ENCODE data around the gene GALNT10.

GALNT10 gene

GRCh38 chr5:154248691-154249090, 58.2 kb downstream of the GALNT10 start:
- Histone ChIP-seq H3K23ac (ENCODE audit: low read length) (no peak overlapping the region), H3K79me2 (ENCODE audit: control insufficient read depth, insufficient read depth, low read length, poor library complexity) (peaks cover 3% of the 10 kb centered on the region), H4K8ac (ENCODE audit: low read depth, low read length) (no peak overlapping the region), H3K14ac (ENCODE audit: low read length) (no peak overlapping the region), H3K79me1 (ENCODE audit: low read length) (peaks cover 13% of the 10 kb centered on the region), H2AK5ac (ENCODE audit: low read length) (no peak overlapping the region), H3K27me3 (ENCODE audit: insufficient read depth, low read length) (no peaks in the 10 kb centered on the region), H3K4me1 (ENCODE audit: control insufficient read depth in 1 of 2, insufficient read depth in 2 of 2, low read length in 2 of 2) (peaks cover 14 to 28% of the 10 kb centered on the region in 2 experiments), H3K4ac (ENCODE audit: low read depth, low read length) (no peak overlapping the region), H2AFZ (ENCODE audit: insufficient read depth, low read length, poor library complexity) (no peak overlapping the region), H4K12ac (ENCODE audit: low read depth, low read length) (no peak overlapping the region), H2BK5ac (ENCODE audit: low read depth, low read length, poor library complexity) (no peak overlapping the region), H3K4me2 (ENCODE audit: low read length) (no peak overlapping the region), H3K27ac (ENCODE audit: low read depth, low read length) (no peak overlapping the region), H4K91ac (ENCODE audit: low read depth, low read length) (no peak overlapping the region), H3K18ac (ENCODE audit: low read length) (no peak overlapping the region), H3K9me3 (ENCODE audit: insufficient read depth, low read depth, low read length) (no peaks in the 10 kb centered on the region), H3K36me3 (ENCODE audit: control insufficient read depth in 1 of 2, insufficient read depth in 2 of 2, low read length in 2 of 2) (no peaks in the 10 kb centered on the region), H3K4me3 (ENCODE audit: low read depth, low read length) (no peak overlapping the region), H2BK120ac (ENCODE audit: insufficient read depth, low read length, poor library complexity) (no peak overlapping the region), H3K9ac (ENCODE audit: low read length) (no peak overlapping the region), H2BK12ac (ENCODE audit: low read length) (no peak overlapping the region)
- no CpG with 5 or more reads among the region's 2 CpGs for WGBS (ENCODE audit: extremely low coverage, insufficient coverage, insufficient read length)
- DNase-seq, result peak; percentile 63 to 81

- no peaks in the 10 kb centered on the region for H3K27me3 ChIP-seq (ENCODE audit: insufficient read depth, low read length)
- H3K18ac ChIP-seq (ENCODE audit: low read length), result peak overlapping the region; percentile 68
- H3K36me3 ChIP-seq (ENCODE audit: control insufficient read depth in 1 of 2, insufficient read depth in 2 of 2, low read length in 2 of 2), result no peaks in the 10 kb centered on the region
- DNase-seq, result no peak
- peaks cover 17% of the 10 kb centered on the region for H3K79me1 ChIP-seq (ENCODE audit: low read length)
- H3K4me1 ChIP-seq (ENCODE audit: control insufficient read depth in 1 of 2, insufficient read depth in 2 of 2, low read length in 2 of 2), result peaks cover 15 to 28% of the 10 kb centered on the region in 2 experiments
- H3K4me2 ChIP-seq (ENCODE audit: low read length), result no peak overlapping the region
- no peak overlapping the region for H2AFZ ChIP-seq (ENCODE audit: insufficient read depth, low read length, poor library complexity)
- peak overlapping the region; percentile 91 for H3K27ac ChIP-seq (ENCODE audit: low read depth, low read length)
- peaks cover 3% of the 10 kb centered on the region for H3K79me2 ChIP-seq (ENCODE audit: control insufficient read depth, insufficient read depth, low read length, poor library complexity)
- peak overlapping the region; percentile 72 for H2AK5ac ChIP-seq (ENCODE audit: low read length)
- no CpG with 5 or more reads among the region's 3 CpGs for WGBS (ENCODE audit: extremely low coverage, insufficient coverage, insufficient read length)
- H2BK5ac ChIP-seq (ENCODE audit: low read depth, low read length, poor library complexity), result peak overlapping the region; percentile 68
- H3K4ac ChIP-seq (ENCODE audit: low read depth, low read length), result peak overlapping the region; percentile 52
- peak overlapping the region; percentile 48 for H2BK120ac ChIP-seq (ENCODE audit: insufficient read depth, low read length, poor library complexity)
- no peak overlapping the region for H4K12ac ChIP-seq (ENCODE audit: low read depth, low read length)
- H3K9ac ChIP-seq (ENCODE audit: low read length), result no peak overlapping the region
- H3K23ac ChIP-seq (ENCODE audit: low read length), result no peak overlapping the region
- H3K14ac ChIP-seq (ENCODE audit: low read length), result peak overlapping the region; percentile 65
- H3K9me3 ChIP-seq (ENCODE audit: insufficient read depth, low read depth, low read length), result no peaks in the 10 kb centered on the region
- H3K4me3 ChIP-seq (ENCODE audit: low read depth, low read length), result no peak overlapping the region
- peak overlapping the region; percentile 85 for H2BK12ac ChIP-seq (ENCODE audit: low read length)
- H4K91ac ChIP-seq (ENCODE audit: low read depth, low read length), result peak overlapping the region; percentile 84
- no peak overlapping the region for H4K8ac ChIP-seq (ENCODE audit: low read depth, low read length)
These were observed 59.3 kb downstream of the GALNT10 start for GRCh38 chr5:154249826-154250225.

- Histone ChIP-seq H3K4me1 (ENCODE audit: control insufficient read depth in 1 of 2, insufficient read depth in 2 of 2, low read length in 2 of 2) (peaks cover 15 to 27% of the 10 kb centered on the region in 2 experiments), H4K12ac (ENCODE audit: low read depth, low read length) (no peak overlapping the region), H3K4me2 (ENCODE audit: low read length) (no peak overlapping the region), H3K23ac (ENCODE audit: low read length) (no peak overlapping the region), H3K9ac (ENCODE audit: low read length) (no peak overlapping the region), H2BK120ac (ENCODE audit: insufficient read depth, low read length, poor library complexity) (peak overlapping the region; percentile 90), H3K27me3 (ENCODE audit: insufficient read depth, low read length) (no peaks in the 10 kb centered on the region), H3K4me3 (ENCODE audit: low read depth, low read length) (no peak overlapping the region), H3K14ac (ENCODE audit: low read length) (no peak overlapping the region), H2AK5ac (ENCODE audit: low read length) (no peak overlapping the region), H2BK12ac (ENCODE audit: low read length) (peak overlapping the region; percentile 50), H3K27ac (ENCODE audit: low read depth, low read length) (peak overlapping the region; percentile 91), H3K4ac (ENCODE audit: low read depth, low read length) (no peak overlapping the region), H3K79me1 (ENCODE audit: low read length) (peaks cover 19% of the 10 kb centered on the region), H2BK5ac (ENCODE audit: low read depth, low read length, poor library complexity) (peak overlapping the region; percentile 78), H3K79me2 (ENCODE audit: control insufficient read depth, insufficient read depth, low read length, poor library complexity) (peaks cover 3% of the 10 kb centered on the region), H4K8ac (ENCODE audit: low read depth, low read length) (peak overlapping the region; percentile 66), H4K91ac (ENCODE audit: low read depth, low read length) (no peak overlapping the region), H2AFZ (ENCODE audit: insufficient read depth, low read length, poor library complexity) (no peak overlapping the region), H3K18ac (ENCODE audit: low read length) (no peak overlapping the region), H3K36me3 (ENCODE audit: control insufficient read depth in 1 of 2, insufficient read depth in 2 of 2, low read length in 2 of 2) (no peaks in the 10 kb centered on the region), H3K9me3 (ENCODE audit: insufficient read depth, low read depth, low read length) (no peaks in the 10 kb centered on the region)
- no peak for DNase-seq
These were observed 61.0 kb downstream of the GALNT10 start for GRCh38 chr5:154251529-154251928.

- no peak overlapping the region for H3K9ac ChIP-seq (ENCODE audit: low read length)
- H2BK120ac ChIP-seq (ENCODE audit: insufficient read depth, low read length, poor library complexity), result peak overlapping the region; percentile 78
- H3K4ac ChIP-seq (ENCODE audit: low read depth, low read length), result peak overlapping the region; percentile 13
- no peak overlapping the region for H3K27ac ChIP-seq (ENCODE audit: low read depth, low read length)
- no CpG with 5 or more reads among the region's 2 CpGs for WGBS (ENCODE audit: extremely low coverage, insufficient coverage, insufficient read length)
- peak overlapping the region; percentile 27 for H2AK5ac ChIP-seq (ENCODE audit: low read length)
- no peak overlapping the region for H3K23ac ChIP-seq (ENCODE audit: low read length)
- H3K4me1 ChIP-seq (ENCODE audit: control insufficient read depth in 1 of 2, insufficient read depth in 2 of 2, low read length in 2 of 2), result peaks cover 15 to 24% of the 10 kb centered on the region in 2 experiments
- peak overlapping the region; percentile 64 for H3K14ac ChIP-seq (ENCODE audit: low read length)
- H2AFZ ChIP-seq (ENCODE audit: insufficient read depth, low read length, poor library complexity), result no peak overlapping the region
- no peaks in the 10 kb centered on the region for H3K27me3 ChIP-seq (ENCODE audit: insufficient read depth, low read length)
- peak overlapping the region; percentile 39 for H3K18ac ChIP-seq (ENCODE audit: low read length)
- no peak overlapping the region for H3K4me3 ChIP-seq (ENCODE audit: low read depth, low read length)
- H3K79me1 ChIP-seq (ENCODE audit: low read length), result peaks cover 19% of the 10 kb centered on the region
- peak overlapping the region; percentile 70 for H2BK5ac ChIP-seq (ENCODE audit: low read depth, low read length, poor library complexity)
- DNase-seq, result no peak
- peak overlapping the region; percentile 67 for H4K91ac ChIP-seq (ENCODE audit: low read depth, low read length)
- no peak overlapping the region for H3K4me2 ChIP-seq (ENCODE audit: low read length)
- peaks cover 3% of the 10 kb centered on the region for H3K79me2 ChIP-seq (ENCODE audit: control insufficient read depth, insufficient read depth, low read length, poor library complexity)
- H3K9me3 ChIP-seq (ENCODE audit: insufficient read depth, low read depth, low read length), result no peaks in the 10 kb centered on the region
- H2BK12ac ChIP-seq (ENCODE audit: low read length), result peak overlapping the region; percentile 48
- no peak overlapping the region for H4K12ac ChIP-seq (ENCODE audit: low read depth, low read length)
- H4K8ac ChIP-seq (ENCODE audit: low read depth, low read length), result peak overlapping the region; percentile 51
- no peaks in the 10 kb centered on the region for H3K36me3 ChIP-seq (ENCODE audit: control insufficient read depth in 1 of 2, insufficient read depth in 2 of 2, low read length in 2 of 2)
These were observed 63.3 kb downstream of the GALNT10 start for GRCh38 chr5:154253807-154254206.
